HG02642 (cell line): ENCODE results near the gene SMIM17.

Experiments used
- ATAC-seq: cut with Tn5 transposase; IDR thresholded peaks from one replicate; pipeline ENCODE4 v1.9.1; 2021; ENCODE audit warnings: mild to moderate bottlenecking; ENCODE audit not compliant: unreplicated experiment, poor library complexity

The SMIM17 gene

GRCh38 chr19:56642711-56643459, at the start of gene SMIM17:
Gene SMIM17, plus strand, starts transcription at chr19:56643159. Its CDS starts 2,509 bp downstream, at chr19:56645668.
- ATAC-seq: no peak

GRCh38 chr19:56594446-56594782, 48.5 kb upstream of the SMIM17 start:
- ATAC-seq: no peak

DNA sequence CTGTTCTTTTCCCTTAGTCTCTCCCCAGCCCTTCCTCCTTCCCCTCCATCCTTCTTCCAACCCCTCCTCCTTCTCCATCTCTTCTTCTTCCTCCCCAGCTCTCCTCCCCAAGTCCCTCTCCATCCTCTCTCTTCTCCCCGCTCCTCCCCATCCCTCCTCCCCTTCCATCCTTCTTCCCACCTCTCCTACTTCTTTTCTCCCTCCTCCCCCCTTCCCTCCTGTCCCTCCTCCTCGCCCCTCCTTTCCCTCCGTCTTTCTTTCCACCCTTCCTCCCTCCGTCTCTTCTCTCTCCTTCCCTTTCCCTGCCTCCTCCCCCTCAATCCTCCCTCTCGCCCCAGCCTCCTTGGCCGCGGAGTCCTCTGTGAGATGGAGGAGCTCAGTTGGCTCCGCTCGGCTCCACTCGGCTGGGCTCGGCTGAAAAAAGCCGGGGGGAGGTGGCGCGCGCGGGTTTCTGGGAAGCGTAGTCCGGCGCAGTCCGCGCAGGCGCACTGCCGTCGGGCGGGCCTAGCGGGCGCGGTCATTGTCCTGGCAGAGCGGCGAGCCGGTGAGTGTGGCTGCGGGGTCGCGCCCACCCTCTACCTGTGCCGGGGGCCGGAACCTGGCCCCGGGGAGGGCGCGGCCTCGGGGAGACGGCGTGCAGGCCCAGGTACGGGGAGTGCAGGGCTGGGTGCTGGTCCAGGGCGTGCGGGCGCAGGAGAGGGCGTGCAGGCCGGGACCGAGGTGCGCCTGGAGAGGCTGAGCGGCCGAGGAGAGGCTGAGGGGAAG, 48.0 kb upstream of the SMIM17 start, which contains the start of gene ZNF71:
TSS of gene ZNF71 (plus strand) at position 520 of the 765 bp plus-strand sequence. CDS start 6,257 bp downstream, outside the sequence.
- ATAC-seq: peak; percentile 96

DNA sequence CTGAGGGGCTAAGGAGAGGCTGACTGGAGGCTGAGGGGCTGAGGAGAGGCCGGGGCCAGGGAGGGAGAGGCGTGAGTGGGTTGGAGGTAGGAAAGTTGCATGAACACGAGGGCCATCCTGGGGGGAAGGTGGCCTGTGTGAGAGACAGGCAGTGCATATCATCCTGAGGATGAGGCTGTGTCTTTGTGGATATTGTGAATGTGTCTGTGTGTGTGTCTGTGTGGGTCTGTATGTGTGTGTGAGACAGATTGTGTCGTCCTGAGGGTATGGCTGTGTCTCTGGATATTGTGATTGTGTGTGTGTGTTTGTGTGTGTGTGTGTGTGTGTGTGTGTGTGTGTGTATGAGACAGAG, 47.4 kb upstream of the SMIM17 start:
- ATAC-seq: no peak

GRCh38 chr19:56596676-56597075, 46.3 kb upstream of the SMIM17 start:
- ATAC-seq: no peak

DNA sequence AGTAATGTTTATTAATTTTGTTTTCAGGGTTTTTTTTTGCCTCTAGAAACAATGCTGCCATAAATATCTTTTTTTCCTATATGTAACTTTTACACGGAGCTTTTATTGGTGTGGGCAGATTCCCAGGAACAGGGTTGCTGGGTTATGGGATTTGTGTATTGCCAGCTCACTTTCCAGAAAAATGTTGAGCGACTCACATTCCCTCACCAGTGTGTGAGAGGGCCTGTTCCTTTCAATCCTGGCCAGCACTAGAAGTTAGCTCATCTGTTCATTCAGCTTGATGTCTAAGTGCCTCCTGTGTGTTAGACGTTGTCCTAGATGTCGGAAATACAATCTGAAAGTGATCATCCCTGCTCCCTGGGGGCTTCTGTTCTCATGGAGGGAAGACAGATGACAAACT, 45.3 kb upstream of the SMIM17 start:
- ATAC-seq: no peak

- no peak for ATAC-seq
Measured at GRCh38 chr19:56601375-56601774, 41.6 kb upstream of the SMIM17 start.

DNA sequence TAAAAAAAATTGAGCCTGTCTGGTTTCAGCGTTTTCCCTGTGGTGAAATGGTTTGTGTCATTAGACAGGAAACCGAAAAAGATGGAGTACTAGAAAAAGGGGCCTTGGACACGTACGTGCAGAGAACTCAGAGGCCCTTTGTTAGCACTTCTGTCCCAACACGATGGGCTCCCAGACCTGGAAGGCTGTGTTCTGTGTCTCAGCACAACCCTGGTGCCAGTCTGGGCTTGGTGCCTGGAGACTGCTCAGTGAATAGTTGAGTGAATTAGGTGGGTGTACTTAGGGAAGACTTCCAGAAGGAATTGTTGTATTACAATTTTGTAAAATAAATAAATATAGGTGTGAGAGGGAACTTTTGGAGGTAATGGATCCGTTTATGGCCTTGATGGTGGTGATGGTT, 39.1 kb upstream of the SMIM17 start:
- no peak for ATAC-seq

GRCh38 chr19:56608274-56608964, 34.5 kb upstream of the SMIM17 start:
- ATAC-seq: no peak

DNA sequence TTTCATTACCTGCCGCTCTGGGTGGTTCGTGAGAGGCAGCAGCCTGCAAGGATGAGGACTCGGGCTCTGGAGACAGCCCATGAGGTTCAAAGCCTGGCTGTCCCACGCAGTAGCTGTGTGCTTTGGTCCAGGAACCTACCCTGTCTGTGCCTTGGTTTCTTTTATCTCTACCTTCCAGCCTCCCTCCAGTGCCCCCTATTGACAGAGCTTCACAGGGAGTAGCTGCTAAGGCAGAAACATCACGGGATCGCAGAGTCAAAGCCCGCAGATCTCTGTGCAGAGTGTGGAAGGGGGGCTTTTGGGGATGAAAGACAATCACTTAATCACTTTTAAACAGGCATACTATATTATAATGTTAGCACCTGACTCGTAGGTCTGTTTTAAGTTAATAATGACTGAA, 31.7 kb upstream of the SMIM17 start:
- no peak for ATAC-seq

DNA sequence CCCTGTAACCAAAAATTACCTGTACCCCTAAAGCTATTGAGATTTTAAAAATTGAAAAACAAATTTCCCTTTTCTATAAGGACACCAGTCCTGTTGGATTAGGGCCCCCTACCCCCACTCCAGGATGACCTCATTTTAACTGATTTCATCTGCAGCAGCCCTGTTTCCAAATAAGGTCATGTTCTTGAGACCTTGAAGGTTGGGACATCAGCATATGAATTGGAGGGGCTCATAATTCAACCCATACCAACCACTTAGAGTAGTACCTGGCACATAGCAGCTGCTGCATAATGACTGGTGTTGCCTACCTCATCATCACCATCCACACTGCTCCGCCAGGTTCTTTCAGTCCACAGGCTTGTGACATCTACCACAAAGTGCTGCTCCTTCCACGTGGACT, 30.2 kb upstream of the SMIM17 start:
- ATAC-seq: no peak

GRCh38 chr19:56613639-56614038, 29.3 kb upstream of the SMIM17 start:
- no peak for ATAC-seq

GRCh38 chr19:56617531-56617930, 25.4 kb upstream of the SMIM17 start:
- no peak for ATAC-seq

DNA sequence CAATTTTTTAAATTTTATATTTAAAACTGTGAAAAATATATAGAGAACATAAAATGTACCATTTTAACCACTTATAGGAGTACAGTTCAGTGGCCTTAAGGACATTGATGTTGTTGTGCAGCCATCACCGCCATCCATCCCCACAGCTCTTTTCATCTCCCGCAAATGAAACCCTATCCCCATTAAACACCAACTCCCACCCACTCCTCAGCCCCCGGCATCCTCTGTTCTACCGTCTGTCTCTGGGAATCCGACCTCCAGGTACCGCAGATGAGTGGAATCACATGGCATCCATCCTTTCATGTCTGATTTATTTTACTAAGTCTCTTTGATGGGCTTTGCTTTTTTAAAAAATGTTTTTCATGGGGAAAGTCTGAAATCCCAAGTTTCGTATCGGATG, 23.8 kb upstream of the SMIM17 start:
- ATAC-seq: no peak

GRCh38 chr19:56622374-56622773, 20.6 kb upstream of the SMIM17 start:
- ATAC-seq: no peak

DNA sequence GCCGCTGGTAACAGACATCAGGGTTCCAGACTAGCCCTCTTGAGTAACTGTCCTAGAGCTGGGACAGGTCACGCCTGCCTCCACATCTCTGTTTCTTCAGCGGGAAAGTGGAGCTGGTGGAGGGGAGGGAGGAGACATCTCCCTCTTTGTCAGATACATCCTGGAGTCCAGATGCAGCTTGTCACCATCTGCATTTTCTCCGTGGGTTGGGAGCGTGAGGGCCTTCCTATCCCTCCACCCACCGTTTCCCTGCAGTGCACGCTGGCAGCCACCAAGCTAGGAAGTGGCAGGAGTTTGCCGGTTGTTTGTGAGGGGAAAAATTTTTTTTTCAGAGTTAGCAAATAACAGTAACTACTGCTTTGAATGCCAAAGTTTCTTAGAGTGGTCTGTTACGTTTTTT, 20.0 kb upstream of the SMIM17 start:
- no peak for ATAC-seq

GRCh38 chr19:56625708-56626107, 17.3 kb upstream of the SMIM17 start:
- ATAC-seq: no peak

GRCh38 chr19:56633021-56633420, 9.9 kb upstream of the SMIM17 start:
- ATAC-seq: no peak

DNA sequence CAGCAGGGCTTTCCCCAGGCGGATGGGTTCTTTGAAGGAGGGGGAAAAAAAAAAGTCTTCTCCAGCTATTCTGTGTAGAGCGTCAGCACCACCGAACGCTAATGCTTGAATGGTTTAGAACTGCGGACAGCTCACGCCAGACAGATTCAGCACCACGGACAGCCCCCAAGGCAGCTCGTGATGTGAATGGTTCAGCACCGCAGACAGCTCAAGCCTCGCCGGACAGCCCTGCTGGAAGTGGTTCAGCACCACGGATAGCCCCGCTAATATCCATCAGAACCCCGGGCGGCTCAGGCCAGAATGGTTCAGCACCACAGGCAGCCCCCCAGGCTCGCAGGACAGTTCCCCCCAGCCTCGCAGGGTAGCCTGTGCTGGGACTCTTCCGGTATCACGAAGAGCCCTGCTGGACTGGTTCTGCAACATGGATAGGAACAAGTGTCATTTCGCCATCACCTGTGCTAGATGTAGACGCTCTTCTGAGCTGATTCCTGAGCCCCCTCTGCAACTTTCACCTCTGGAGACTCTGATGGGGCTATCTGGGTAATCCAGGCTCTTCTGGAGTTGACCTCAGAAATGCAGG, 4.9 kb upstream of the SMIM17 start:
- ATAC-seq: no peak

DNA sequence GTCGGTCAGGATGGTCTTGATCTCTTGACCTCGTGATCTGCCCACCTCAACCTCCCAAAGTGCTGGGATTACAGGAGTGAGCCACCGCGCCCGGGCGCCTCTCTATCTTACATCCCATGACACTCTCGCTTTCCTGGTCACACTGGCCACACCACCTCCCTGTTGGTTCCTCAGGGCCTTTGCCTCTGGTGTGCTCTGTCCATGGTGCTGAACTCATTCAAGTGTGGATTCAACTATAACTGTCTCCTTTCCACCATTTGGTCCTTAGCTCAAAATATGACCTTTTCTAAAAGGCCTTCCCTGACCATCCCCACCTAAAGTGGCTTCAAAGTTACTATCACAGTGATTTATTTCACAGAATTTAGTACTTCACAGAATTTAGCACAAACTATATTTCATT, 3.7 kb upstream of the SMIM17 start:
- no peak for ATAC-seq

- ATAC-seq: no peak
Measured at GRCh38 chr19:56643460-56643955, 549 bp downstream of the SMIM17 start.
